HG02981 (cell line): Measurements from ENCODE around the gene TESMIN.

ENCODE experiments used
- ATAC-seq: cut with Tn5 transposase; IDR thresholded peaks from one replicate; pipeline ENCODE4 v1.9.1; 2021; ENCODE audit warnings: mild to moderate bottlenecking, moderate library complexity; ENCODE audit not compliant: unreplicated experiment

Gene TESMIN

GRCh38 chr11:68751331-68751856 lies at the start of gene TESMIN:
TESMIN (minus strand) TSS chr11:68751520; CDS start chr11:68750660, 860 bp downstream.
- ATAC-seq, result peak; percentile 69

DNA sequence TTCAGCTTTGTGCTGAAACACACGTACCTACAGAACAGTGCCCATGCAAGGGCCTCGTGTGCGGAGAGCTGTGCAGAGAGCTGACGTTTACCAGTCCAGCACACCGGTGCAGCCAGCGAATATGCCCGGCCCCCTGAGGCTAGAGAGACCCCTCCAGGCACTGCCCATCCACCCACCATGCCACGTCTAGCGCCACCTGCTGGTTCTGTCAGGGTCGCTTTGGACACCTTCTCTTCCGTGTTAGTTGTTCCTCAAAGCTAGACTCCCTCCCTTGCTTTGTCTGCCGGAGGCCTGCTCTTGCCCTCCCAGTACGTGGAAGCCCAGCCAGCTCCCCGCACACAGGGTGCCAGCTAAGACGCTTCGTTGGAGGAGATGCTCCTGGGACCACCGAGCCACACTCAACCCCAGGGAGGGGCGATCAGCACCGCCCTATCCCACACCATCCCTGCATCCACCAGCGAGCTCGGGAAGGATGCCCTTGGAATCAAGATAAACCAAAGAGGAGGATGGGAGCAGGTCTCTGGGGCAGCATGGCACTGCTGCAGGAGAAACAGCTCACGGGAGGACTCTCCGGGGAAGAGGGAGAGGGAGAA lies 47.0 kb upstream of the TESMIN start:
- ATAC-seq, result no peak

DNA sequence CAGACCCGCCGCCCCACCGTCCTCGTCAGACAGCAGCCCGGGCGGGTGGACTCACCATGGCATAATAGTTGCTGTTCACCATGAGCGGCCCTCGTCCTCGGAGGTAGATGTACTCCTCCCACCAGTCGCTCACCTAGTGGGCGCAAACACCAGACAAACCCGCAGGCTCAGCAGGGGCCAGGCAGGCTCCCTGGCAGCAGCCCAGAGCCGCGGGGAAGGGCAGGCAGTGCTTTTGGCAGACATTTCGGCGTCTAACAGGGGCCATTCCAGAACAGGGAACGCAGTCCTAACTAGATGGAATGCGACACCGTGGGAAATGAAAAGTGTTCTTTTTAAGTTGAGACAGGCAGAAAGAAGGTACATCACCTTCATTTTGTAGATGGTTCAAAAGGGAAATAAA lies 45.5 kb upstream of the TESMIN start:
- no peak for ATAC-seq

GRCh38 chr11:68792400-68792966 lies 41.2 kb upstream of the TESMIN start:
- no peak for ATAC-seq

DNA sequence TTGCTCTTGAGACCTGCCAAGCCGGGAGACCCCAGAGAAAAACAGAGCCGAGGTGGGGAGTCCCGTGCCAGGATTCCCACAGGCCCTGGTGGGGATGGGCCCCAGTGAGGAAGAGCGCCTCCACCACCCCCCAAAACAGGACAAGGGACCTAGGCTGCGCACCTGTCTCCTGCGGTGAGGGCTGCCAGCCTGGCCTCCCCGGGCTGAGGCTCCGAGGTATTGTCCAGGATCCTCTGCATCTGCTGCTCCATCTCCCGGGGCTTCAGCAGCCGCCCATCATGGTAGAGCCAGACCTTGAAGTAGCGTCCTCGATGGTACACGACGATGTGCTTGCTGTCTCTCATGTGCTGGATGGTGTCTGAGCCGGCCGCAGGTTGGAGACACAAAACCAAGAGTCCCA lies 33.3 kb upstream of the TESMIN start:
- ATAC-seq, result no peak

DNA sequence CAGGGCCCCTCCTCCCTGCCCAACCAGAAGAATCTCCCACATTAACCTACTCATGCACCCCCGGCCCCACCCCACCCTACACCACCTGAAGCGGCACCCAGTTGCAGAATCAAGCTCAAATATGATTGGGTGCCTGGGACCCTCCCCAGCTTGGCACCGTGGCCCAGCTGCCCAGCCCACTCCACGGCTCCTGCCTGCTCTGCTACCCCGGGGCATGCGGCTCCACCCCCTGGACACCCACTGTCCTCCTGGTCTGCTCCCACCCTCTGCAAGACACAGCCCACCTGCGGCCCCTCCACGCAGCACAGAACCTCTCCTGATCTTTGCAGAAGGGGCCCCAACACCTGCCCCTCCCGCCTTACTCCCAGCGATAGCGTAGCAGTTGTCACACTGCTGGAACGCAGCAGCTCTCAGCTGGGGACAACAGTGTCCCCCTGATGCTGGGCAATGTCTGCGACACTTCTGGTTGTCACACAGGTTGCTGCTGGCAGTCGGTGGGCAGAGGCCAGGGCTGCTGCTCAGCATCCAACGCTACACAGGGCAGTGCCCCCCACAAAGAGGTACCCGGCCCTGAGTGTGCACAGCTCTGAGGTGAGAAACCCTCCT lies 32.0 kb upstream of the TESMIN start:
- no peak for ATAC-seq

DNA sequence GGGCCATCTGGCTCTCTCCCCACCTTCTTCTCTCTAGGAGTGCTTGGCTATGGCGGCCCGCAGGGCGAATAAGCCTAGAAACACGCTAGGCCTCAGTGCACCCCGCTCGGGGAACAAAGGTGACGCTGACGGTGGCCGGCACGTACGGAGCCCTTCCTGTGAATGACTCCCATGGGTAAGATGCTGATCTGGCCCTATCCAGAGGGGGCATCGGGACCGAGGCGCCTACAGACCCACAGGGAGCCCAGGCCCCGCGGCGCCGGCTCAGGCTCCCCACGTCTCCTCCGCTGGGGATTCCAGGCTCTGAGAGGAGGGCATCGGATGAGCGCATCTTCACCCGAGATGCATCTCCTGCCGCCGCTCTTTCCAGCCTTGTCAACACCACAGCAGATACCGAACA lies 31.4 kb upstream of the TESMIN start:
- ATAC-seq, result no peak

- no peak for ATAC-seq
These were observed 29.5 kb upstream of the TESMIN start for GRCh38 chr11:68780829-68781228.

GRCh38 chr11:68778205-68778604 lies 26.9 kb upstream of the TESMIN start:
- no peak for ATAC-seq

GRCh38 chr11:68776442-68777235 lies 25.3 kb upstream of the TESMIN start:
- no peak for ATAC-seq

DNA sequence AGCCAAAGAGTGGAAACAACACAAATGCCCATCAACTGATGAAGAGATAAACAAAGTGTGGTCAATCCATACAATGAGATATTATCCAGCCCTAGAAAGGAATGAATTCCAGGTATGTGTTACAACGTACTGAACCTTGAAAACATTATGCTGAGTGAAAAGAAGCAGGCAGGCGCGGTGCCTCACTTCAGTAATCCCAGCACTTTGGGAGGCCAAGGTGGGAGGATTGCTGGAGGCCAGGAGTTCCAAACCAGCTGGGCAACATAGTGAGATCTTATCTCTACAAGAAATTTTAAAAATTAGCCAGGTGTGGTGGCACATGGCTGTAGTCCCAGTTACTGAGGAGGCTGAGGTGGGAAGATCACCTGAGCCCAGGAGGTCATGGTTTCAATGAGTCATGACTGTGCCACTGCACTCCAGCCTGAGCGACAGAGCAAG lies 24.6 kb upstream of the TESMIN start:
- ATAC-seq, result no peak

- ATAC-seq, result no peak
These were observed 22.9 kb upstream of the TESMIN start for GRCh38 chr11:68774194-68774585.

- ATAC-seq, result no peak
These were observed 22.3 kb upstream of the TESMIN start for GRCh38 chr11:68773521-68774193.

GRCh38 chr11:68772936-68773335 lies 21.6 kb upstream of the TESMIN start:
- no peak for ATAC-seq

GRCh38 chr11:68770781-68771180 lies 19.5 kb upstream of the TESMIN start:
- no peak for ATAC-seq

- no peak for ATAC-seq
These were observed 16.4 kb upstream of the TESMIN start for GRCh38 chr11:68767672-68768071.

- no peak for ATAC-seq
These were observed 15.5 kb upstream of the TESMIN start for GRCh38 chr11:68766786-68767185.

DNA sequence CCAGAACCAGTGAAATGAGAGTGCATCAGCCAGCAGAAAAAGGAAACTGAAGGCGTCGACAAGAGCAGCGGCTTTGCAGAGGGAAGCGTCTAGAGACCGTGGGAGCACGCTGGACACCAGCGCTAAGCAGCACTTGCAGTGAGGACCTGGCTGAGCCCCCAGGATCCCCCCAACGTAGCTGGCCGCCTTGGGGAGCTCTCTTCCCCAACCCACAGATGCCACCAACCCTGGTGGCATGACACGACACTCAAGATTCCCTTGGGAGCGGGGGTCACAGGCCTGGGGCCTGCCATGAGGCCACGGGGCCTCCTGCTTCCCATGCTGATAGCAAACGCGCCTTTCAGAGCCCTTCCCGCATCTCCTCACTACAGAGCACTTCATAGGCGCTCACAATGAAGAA lies 13.4 kb upstream of the TESMIN start:
- ATAC-seq, result no peak

DNA sequence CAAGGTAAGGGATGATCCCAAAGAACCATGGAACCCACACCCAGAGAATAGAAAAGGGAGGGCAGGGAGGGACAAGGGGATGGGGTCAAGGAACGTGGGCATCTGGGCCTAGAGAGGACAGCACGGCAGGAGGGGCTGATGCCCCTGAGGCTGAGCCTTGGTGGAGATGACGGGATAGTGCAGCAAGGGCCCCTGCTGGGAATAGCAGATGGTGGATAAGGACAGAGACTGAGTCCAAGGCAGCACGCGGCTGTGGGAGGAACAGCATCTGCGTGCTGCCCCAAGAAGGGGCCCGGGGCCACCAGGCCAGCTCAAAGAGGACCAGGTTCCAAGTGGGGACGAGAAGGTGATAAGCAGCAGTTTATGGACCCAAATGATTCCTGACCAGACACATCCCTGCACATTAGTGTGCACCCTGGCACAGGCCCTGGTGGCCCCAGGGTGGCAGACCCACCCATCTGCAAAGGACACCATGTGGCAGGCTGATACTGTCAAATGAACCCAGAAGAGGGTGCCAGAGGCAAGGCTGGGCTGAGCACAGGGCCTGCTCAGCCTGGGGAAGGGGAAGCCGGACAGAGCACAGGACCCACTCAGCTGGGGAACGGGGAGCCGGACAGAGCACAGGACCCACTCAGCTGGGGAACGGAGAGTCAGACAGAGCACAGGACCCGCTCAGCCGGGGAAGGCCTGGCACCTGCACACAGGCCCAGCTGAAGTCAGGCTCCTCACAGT lies 12.8 kb upstream of the TESMIN start:
- no peak for ATAC-seq

- ATAC-seq, result no peak
These were observed 11.9 kb upstream of the TESMIN start for GRCh38 chr11:68763181-68763721.
